ENCODE data around the gene TMEM190.

- TF ChIP-seq EGR1 (IDR thresholded peaks at IDR 0.05) (no peak), FOXM1 (IDR thresholded peaks at IDR 0.05; ENCODE audit: borderline replicate concordance, low read depth) (no peak), EP300 (IDR thresholded peaks at IDR 0.05; ENCODE audit: borderline replicate concordance) (no peak), ZBTB7A (IDR thresholded peaks at IDR 0.05; ENCODE audit: low read depth) (no peak), RAD21 (IDR thresholded peaks at IDR 0.05; ENCODE audit: low read depth) (peak; percentile 93), CREB1 (IDR thresholded peaks at IDR 0.05; ENCODE audit: low read depth) (no peak)
- TF ChIP-seq, protein P1, sequence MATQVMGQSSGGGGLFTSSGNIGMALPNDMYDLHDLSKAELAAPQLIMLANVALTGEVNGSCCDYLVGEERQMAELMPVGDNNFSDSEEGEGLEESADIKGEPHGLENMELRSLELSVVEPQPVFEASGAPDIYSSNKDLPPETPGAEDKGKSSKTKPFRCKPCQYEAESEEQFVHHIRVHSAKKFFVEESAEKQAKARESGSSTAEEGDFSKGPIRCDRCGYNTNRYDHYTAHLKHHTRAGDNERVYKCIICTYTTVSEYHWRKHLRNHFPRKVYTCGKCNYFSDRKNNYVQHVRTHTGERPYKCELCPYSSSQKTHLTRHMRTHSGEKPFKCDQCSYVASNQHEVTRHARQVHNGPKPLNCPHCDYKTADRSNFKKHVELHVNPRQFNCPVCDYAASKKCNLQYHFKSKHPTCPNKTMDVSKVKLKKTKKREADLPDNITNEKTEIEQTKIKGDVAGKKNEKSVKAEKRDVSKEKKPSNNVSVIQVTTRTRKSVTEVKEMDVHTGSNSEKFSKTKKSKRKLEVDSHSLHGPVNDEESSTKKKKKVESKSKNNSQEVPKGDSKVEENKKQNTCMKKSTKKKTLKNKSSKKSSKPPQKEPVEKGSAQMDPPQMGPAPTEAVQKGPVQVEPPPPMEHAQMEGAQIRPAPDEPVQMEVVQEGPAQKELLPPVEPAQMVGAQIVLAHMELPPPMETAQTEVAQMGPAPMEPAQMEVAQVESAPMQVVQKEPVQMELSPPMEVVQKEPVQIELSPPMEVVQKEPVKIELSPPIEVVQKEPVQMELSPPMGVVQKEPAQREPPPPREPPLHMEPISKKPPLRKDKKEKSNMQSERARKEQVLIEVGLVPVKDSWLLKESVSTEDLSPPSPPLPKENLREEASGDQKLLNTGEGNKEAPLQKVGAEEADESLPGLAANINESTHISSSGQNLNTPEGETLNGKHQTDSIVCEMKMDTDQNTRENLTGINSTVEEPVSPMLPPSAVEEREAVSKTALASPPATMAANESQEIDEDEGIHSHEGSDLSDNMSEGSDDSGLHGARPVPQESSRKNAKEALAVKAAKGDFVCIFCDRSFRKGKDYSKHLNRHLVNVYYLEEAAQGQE (IDR thresholded peaks at IDR 0.05; ENCODE audit: low read depth): no peak
Measured at GRCh38 chr19:55418185-55418584, 41.6 kb downstream of the TMEM190 start.

Measured in Ishikawa (cell line).